Endometrial microvascular endothelial cells (primary cell): ENCODE data around the gene PAM. TPM values are rescaled to one million over a fixed set of nuclear protein-coding genes. Genes with fewer than 3 reads are reported as not detected.
"Not testable (repeated sequence)": the region's sequence is repeated elsewhere in the genome, so short reads cannot be mapped to it uniquely, and the experiment has no call there.

Source experiments
- in situ Hi-C: cut with HindIII; loops from 2 replicates; pipeline ENCODE4 v1.10.0; 2017; ENCODE audit warnings: low sequenced_read_pairs, low pct_unique_long_range_greater_than_20kb; ENCODE audit errors: inconsistent ontology term
- total RNA-seq: library from RNA; depleted of rRNA; stranded (reverse); fragments of >200 nt; gene quantifications from one replicate; pipeline ENCODE4 v1.2.3, GENCODE V29; 2015; ENCODE audit errors: inconsistent ontology term

PAM gene
- total RNA-seq, 1 donor from 2014 or later, result 168 TPM

GRCh38 chr5:102873379-102873932 lies 118.4 kb downstream of the PAM start:
- in situ Hi-C loops, result no loop called here

- in situ Hi-C loops, result no loop called here
Observed at GRCh38 chr5:102874054-102874453, 118.9 kb downstream of the PAM start.

GRCh38 chr5:102875721-102876123 lies 120.6 kb downstream of the PAM start:
- in situ Hi-C loops, result no loop called here

- in situ Hi-C loops, result no loop called here
Observed at GRCh38 chr5:102876610-102877009, 121.5 kb downstream of the PAM start.

- in situ Hi-C loops, result no loop called here
Observed at GRCh38 chr5:102879741-102880140, 124.6 kb downstream of the PAM start.

- in situ Hi-C loops, result no loop called here
Observed at GRCh38 chr5:102886586-102886985, 131.5 kb downstream of the PAM start.

GRCh38 chr5:102888483-102888882 lies 133.4 kb downstream of the PAM start:
- in situ Hi-C loops, result no loop called here

GRCh38 chr5:102889033-102889432 lies 133.9 kb downstream of the PAM start:
- in situ Hi-C loops, result no loop called here

GRCh38 chr5:102890133-102890532 lies 135.0 kb downstream of the PAM start:
- in situ Hi-C loops, result no loop called here

GRCh38 chr5:102891175-102891574 lies 136.1 kb downstream of the PAM start:
- in situ Hi-C loops, result no loop called here

- in situ Hi-C loops, result no loop called here
Observed at GRCh38 chr5:102893942-102894341, 138.8 kb downstream of the PAM start.

- in situ Hi-C loops, result no loop called here
Observed at GRCh38 chr5:102895234-102895633, 140.1 kb downstream of the PAM start.

- in situ Hi-C loops, result no loop called here
Observed at GRCh38 chr5:102895976-102896375, 140.9 kb downstream of the PAM start.

GRCh38 chr5:102901424-102902134 lies 146.5 kb downstream of the PAM start:
- in situ Hi-C loops, result no loop called here

GRCh38 chr5:102902135-102902448 lies 147.0 kb downstream of the PAM start:
- in situ Hi-C loops, result no loop called here

GRCh38 chr5:102902647-102903046 lies 147.5 kb downstream of the PAM start:
- in situ Hi-C loops, result no loop called here

GRCh38 chr5:102903074-102903871 lies 148.2 kb downstream of the PAM start:
- in situ Hi-C loops, result no loop called here

GRCh38 chr5:102905056-102905455 lies 150.0 kb downstream of the PAM start:
- in situ Hi-C loops, result no loop called here

- in situ Hi-C loops, result not testable (repeated sequence)
Observed at GRCh38 chr5:102907099-102907498, 152.0 kb downstream of the PAM start.
